Thyroid gland (tissue), 4 donors: ENCODE data around the gene AP1B1. TPM values are rescaled to one million over a fixed set of nuclear protein-coding genes. Genes with fewer than 3 reads are reported as not detected.
A peak's percentile ranks its signal among the peaks of the same experiment; 100 is the strongest.

ENCODE experiments used
- DNase-seq, 2 donors: peaks; one replicate each; pipeline ENCODE4 v3.0.0-alpha.2; 2019
- H3K27ac ChIP-seq, 3 donors: fragments of 200-600 bp; sonication (generic); 1 replicate in 2 of 3; 2 replicates in 1 of 3; pipeline ENCODE4 v1.5.1; 2016 to 2019; ENCODE audit warnings: mild to moderate bottlenecking in 1 of 3, moderate library complexity in 1 of 3
- H3K27me3 ChIP-seq: fragments of 200-600 bp; sonication (generic); one replicate; pipeline ENCODE4 v1.5.1; 2019
- H3K36me3 ChIP-seq, 2 donors: fragments of 200-600 bp; sonication (generic); one replicate each; pipeline ENCODE4 v1.5.1; 2016 to 2019
- H3K4me1 ChIP-seq, 2 donors: fragments of 200-600 bp; sonication (generic); one replicate each; pipeline ENCODE4 v1.5.1; 2017 to 2019
- H3K4me3 ChIP-seq, 3 donors: fragments of 200-600 bp; sonication (generic); replicated peaks in 1 of 3; 1 replicate in 2 of 3; 2 replicates in 1 of 3; pipeline ENCODE4 v1.5.1; 2016; ENCODE audit warnings: mild to moderate bottlenecking in 1 of 3
- H3K9me3 ChIP-seq: fragments of 200-600 bp; sonication (generic); one replicate; pipeline ENCODE4 v1.5.1; 2017
- POLR2A ChIP-seq, 2 donors: fragments of 450-650 bp; IDR thresholded peaks; one replicate each; pipeline ENCODE4 v1.6.1; 2017; ENCODE audit warnings: antibody characterized with exemption in 2 of 2, mild to moderate bottlenecking in 2 of 2, moderate library complexity in 1 of 2
- WGBS, 2 donors: methylation state at CpG; one replicate each; pipeline ENCODE4 v1.1.5; 2017; 5-methylcytosine and 5-hydroxymethylcytosine counted together
- intact Hi-C: fragments of 100-400 bp; cut with DNase I; formaldehyde crosslinking; loops from one replicate; pipeline ENCODE4 v1.15.1; 2023
- total RNA-seq, 4 donors: library from RNA; depleted of rRNA; stranded (reverse); fragments of >200 nt; gene quantifications; one replicate each; pipeline ENCODE4 v1.2.3, GENCODE V29; 2016
- TF ChIP-seq, protein P1 (sequence below), 6 experiments: fragments of 200-600 bp in 3 of 6; fragments of 450-650 bp in 3 of 6; sonication (generic) in 3 of 6; IDR thresholded peaks; one replicate each; pipeline ENCODE4 v1.5.1; 2016 to 2019; ENCODE audit warnings: antibody characterized with exemption in 6 of 6, mild to moderate bottlenecking in 2 of 6, inconsistent platforms in 1 of 6, moderate library complexity in 1 of 6

AP1B1 gene
- total RNA-seq, 4 donors from 2014 or later: 45.0 to 103 (median 91.4) TPM

DNA sequence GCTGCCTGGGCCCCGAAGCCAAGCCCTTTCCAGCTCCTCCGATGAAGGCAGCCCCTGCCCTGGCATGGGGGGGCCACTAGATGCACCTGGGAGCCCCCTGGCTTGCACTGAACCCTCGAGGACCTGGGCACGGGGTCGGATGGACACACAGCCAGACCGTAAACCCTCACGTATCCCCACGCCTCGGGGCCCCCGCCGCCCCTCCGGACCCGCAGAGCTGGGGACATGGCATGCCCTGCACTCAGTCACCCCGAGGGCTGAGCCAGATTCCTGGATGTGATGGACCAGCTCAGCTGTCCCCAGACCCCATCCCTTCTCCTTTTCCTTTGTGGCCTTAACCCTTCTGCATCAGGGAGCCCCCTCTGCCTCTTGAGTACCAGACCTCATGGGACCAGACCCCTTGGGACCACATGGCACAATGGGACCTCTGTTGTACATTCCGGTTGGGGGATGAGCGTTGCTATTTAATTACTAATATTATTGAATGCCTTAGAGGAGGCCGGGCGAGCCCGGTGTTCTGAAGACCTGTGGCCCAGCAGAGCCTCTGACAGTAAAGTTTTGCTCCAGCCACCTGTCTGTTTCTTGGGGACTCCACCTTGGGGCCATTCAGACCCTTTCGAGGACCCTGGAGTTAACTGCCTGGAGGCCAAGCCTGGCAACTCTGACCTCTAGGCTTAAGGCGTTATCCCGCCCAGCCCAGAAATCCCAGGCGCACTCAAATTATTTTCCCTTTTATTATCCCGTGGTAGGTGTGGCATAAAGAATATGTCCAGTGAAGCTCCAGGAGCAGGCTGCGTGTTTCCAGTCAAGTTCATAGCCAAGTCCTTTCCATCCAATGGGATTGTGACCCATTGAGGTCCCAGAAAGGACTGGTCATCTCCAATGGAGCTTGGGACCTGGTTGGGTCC lies 75.9 kb downstream of the AP1B1 start:
- no peak overlapping the region for H3K27ac ChIP-seq
- H3K27me3 ChIP-seq: peaks cover 17% of the 10 kb centered on the region
- DNase-seq: no peak
- H3K4me1 ChIP-seq: peaks cover 28 to 73% of the 10 kb centered on the region in 2 donors
- no peaks in the 10 kb centered on the region for H3K36me3 ChIP-seq
- WGBS, 2 donors: 94 to 95% methylated on average over 24 to 25 of the region's 25 CpGs
- TF ChIP-seq, protein P1, sequence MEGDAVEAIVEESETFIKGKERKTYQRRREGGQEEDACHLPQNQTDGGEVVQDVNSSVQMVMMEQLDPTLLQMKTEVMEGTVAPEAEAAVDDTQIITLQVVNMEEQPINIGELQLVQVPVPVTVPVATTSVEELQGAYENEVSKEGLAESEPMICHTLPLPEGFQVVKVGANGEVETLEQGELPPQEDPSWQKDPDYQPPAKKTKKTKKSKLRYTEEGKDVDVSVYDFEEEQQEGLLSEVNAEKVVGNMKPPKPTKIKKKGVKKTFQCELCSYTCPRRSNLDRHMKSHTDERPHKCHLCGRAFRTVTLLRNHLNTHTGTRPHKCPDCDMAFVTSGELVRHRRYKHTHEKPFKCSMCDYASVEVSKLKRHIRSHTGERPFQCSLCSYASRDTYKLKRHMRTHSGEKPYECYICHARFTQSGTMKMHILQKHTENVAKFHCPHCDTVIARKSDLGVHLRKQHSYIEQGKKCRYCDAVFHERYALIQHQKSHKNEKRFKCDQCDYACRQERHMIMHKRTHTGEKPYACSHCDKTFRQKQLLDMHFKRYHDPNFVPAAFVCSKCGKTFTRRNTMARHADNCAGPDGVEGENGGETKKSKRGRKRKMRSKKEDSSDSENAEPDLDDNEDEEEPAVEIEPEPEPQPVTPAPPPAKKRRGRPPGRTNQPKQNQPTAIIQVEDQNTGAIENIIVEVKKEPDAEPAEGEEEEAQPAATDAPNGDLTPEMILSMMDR (IDR thresholded peaks at IDR 0.05): no peak
- no peak for TF ChIP-seq POLR2A (IDR thresholded peaks at IDR 0.05)
- H3K4me3 ChIP-seq: no peak overlapping the region
- no peaks in the 10 kb centered on the region for H3K9me3 ChIP-seq
- intact Hi-C loops: loop anchor here (10.0 kb wide), 1 partner anchor 72 kb away; the partner anchor contains the start of gene AP1B1

DNA sequence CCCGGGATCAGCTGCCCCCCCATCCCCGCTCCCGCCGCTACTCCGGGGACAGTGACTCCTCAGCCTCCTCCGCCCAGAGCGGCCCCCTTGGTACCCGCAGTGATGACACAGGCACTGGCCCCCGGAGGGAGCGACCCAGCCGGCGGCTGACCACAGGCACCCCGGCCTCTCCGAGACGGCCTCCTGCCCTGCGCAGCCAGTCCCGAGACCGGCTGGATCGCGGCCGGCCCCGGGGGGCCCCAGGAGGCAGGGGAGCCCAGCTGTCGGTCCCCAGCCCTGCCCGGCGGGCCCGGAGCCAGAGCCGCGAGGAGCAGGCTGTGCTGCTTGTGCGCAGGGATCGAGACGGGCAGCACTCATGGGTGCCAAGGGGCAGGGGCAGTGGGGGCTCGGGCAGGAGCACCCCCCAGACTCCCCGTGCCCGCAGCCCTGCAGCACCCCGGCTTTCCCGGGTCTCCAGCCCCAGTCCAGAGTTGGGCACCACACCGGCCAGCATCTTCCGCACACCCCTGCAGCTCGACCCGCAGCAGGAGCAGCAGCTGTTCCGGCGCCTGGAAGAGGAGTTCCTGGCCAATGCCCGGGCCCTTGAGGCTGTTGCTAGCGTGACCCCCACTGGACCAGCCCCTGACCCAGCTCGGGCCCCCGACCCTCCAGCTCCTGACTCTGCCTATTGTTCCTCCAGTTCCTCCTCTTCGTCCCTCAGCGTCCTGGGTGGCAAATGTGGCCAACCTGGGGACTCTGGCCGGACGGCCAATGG lies 76.7 kb downstream of the AP1B1 start:
- DNase-seq: no peak
- whole genome bisulfite sequencing, 2 donors: 74 to 86% methylated on average over 18 to 38 of the region's 50 CpGs
- no peak overlapping the region for H3K4me3 ChIP-seq
- intact Hi-C loops: loop anchor here (10.0 kb wide), 1 partner anchor 73 kb away; the partner anchor contains the start of gene AP1B1
- peaks cover 28 to 75% of the 10 kb centered on the region in 2 donors for H3K4me1 ChIP-seq
- no peaks in the 10 kb centered on the region for H3K36me3 ChIP-seq
- no peaks in the 10 kb centered on the region for H3K9me3 ChIP-seq
- peak overlapping the region in 2 of 3 donors; percentile 63 to 66 for H3K27ac ChIP-seq
- TF ChIP-seq, protein P1 (IDR thresholded peaks at IDR 0.05): no peak
- TF ChIP-seq POLR2A (IDR thresholded peaks at IDR 0.05): no peak
- peaks cover 17% of the 10 kb centered on the region for H3K27me3 ChIP-seq

DNA sequence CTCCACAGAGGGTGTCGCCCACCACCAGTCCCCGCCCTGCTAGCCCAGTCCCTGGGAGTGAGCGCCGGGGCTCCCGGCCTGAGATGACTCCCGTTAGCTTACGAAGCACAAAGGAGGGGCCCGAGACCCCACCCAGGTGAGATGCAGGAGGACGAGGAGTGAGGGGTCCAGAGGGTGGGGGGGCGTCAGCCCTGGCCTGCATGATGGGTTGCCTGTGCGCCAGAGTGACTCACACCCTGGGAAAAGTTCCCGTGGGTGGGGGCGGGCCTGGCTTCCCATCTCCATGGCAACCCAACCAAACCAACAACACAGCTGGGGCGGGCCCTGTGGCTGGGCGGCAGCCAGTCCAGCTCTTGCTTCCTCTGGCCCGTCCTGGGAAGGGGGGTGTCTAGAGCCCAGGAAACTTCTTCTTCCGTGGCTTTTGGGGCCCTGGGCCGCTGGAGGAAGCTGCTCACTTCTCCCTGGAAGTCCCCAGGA lies 77.5 kb downstream of the AP1B1 start:
- peak; percentile 96 to 97 for DNase-seq
- no peak for TF ChIP-seq POLR2A (IDR thresholded peaks at IDR 0.05)
- TF ChIP-seq, protein P1 (IDR thresholded peaks at IDR 0.05): no peak
- Histone ChIP-seq H3K27ac (peak overlapping the region; percentile 66 to 71 (median 70)), H3K4me3 (no peak overlapping the region), H3K27me3 (peaks cover 17% of the 10 kb centered on the region), H3K4me1 (peaks cover 28 to 78% of the 10 kb centered on the region in 2 donors), H3K9me3 (no peaks in the 10 kb centered on the region), H3K36me3 (no peaks in the 10 kb centered on the region)
- intact Hi-C loops: loop anchor here (10.0 kb wide), 1 partner anchor 74 kb away; the partner anchor contains the start of gene AP1B1
- WGBS, 2 donors: 18% methylated on average over 17 of the region's 18 CpGs; no CpG with 5 or more reads in 1 of the 2 donors

GRCh38 chr22:29310065-29310862 lies 78.1 kb downstream of the AP1B1 start:
- H3K9me3 ChIP-seq: no peaks in the 10 kb centered on the region
- DNase-seq: peak; percentile 61 to 64
- H3K36me3 ChIP-seq: no peaks in the 10 kb centered on the region
- no peak overlapping the region for H3K4me3 ChIP-seq
- intact Hi-C loops: loop anchor here (10.0 kb wide), 1 partner anchor 75 kb away; the partner anchor contains the start of gene AP1B1
- WGBS, 2 donors: 68 to 79% methylated on average over 18 to 19 of the region's 28 CpGs
- peaks cover 24 to 73% of the 10 kb centered on the region in 2 donors for H3K4me1 ChIP-seq
- peak overlapping the region; percentile 43 to 71 (median 70) for H3K27ac ChIP-seq
- no peak for TF ChIP-seq POLR2A (IDR thresholded peaks at IDR 0.05)
- TF ChIP-seq, protein P1 (IDR thresholded peaks at IDR 0.05): no peak
- H3K27me3 ChIP-seq: peaks cover 17% of the 10 kb centered on the region
